Activated CD4-positive, alpha-beta T cell treated with anti-CD3 and anti-CD28 coated beads, Interleukin-2, amount 50 U/mL, for 48 hours (primary cell): ENCODE measurements around the gene FRMD1.

Experiments
- DNase-seq, 2 experiments: peaks; one replicate each; pipeline ENCODE4 v3.0.0-alpha.2; 2020

The FRMD1 gene

GRCh38 chr6:168075787-168076202, 3.2 kb downstream of the FRMD1 start:
- DNase-seq = no peak

- no peak for DNase-seq
Measured at GRCh38 chr6:168075216-168075615, 3.8 kb downstream of the FRMD1 start.

- no peak for DNase-seq
Measured at GRCh38 chr6:168073937-168074730, 4.9 kb downstream of the FRMD1 start.

GRCh38 chr6:168072730-168073129, 6.3 kb downstream of the FRMD1 start:
- DNase-seq = no peak

- no peak for DNase-seq
Measured at GRCh38 chr6:168072261-168072660, 6.8 kb downstream of the FRMD1 start.

- DNase-seq = no peak
Measured at GRCh38 chr6:168071620-168072019, 7.4 kb downstream of the FRMD1 start.

- DNase-seq = no peak
Measured at GRCh38 chr6:168070804-168071203, 8.2 kb downstream of the FRMD1 start.

- no peak for DNase-seq
Measured at GRCh38 chr6:168067081-168067759, 11.8 kb downstream of the FRMD1 start.

GRCh38 chr6:168064226-168064807, 14.7 kb downstream of the FRMD1 start:
- DNase-seq = no peak

GRCh38 chr6:168063431-168063830, 15.6 kb downstream of the FRMD1 start:
- no peak for DNase-seq

GRCh38 chr6:168062346-168063289, 16.4 kb downstream of the FRMD1 start:
- DNase-seq = no peak

- DNase-seq = no peak
Measured at GRCh38 chr6:168061269-168062210, 17.5 kb downstream of the FRMD1 start.

GRCh38 chr6:168060521-168060931, 18.5 kb downstream of the FRMD1 start:
- no peak for DNase-seq

GRCh38 chr6:168058691-168059551, 20.1 kb downstream of the FRMD1 start:
- no peak for DNase-seq

GRCh38 chr6:168057836-168058235, 21.2 kb downstream of the FRMD1 start:
- no peak for DNase-seq

- no peak for DNase-seq
Measured at GRCh38 chr6:168056892-168057527, 22.0 kb downstream of the FRMD1 start.

GRCh38 chr6:168055696-168056489, 23.1 kb downstream of the FRMD1 start:
- no peak for DNase-seq

GRCh38 chr6:168054765-168055560, 24.0 kb downstream of the FRMD1 start:
- DNase-seq = no peak
